CD14-positive monocyte (primary cell): ENCODE data around the gene PHLPP1. TPM values are rescaled to one million over a fixed set of nuclear protein-coding genes. Genes with fewer than 3 reads are reported as not detected.

ENCODE experiments used
- DNase-seq, 3 donors: peaks; one replicate each; pipeline ENCODE4 v3.0.0-alpha.2; 2011 to 2022
- H2AFZ ChIP-seq: 2 replicates; pipeline ENCODE4 v1.6.0; 2012; ENCODE audit warnings: mild to moderate bottlenecking, low read depth, low read length, inconsistent platforms; ENCODE audit not compliant: insufficient read depth, poor library complexity, severe bottlenecking
- H3K27ac ChIP-seq, 2 donors: 1 replicate in 1 of 2; 2 replicates in 1 of 2; pipeline ENCODE4 v1.5.1; 2012 to 2013; ENCODE audit warnings: low read length in 2 of 2, control low read depth in 1 of 2, inconsistent platforms in 1 of 2, low read depth in 1 of 2, mild to moderate bottlenecking in 1 of 2
- H3K27me3 ChIP-seq, 2 donors: one replicate each; pipeline versions ENCODE4 v1.6.0 to v1.6.1; 2011 to 2013; ENCODE audit warnings: low read length in 2 of 2; ENCODE audit not compliant: control insufficient read depth in 2 of 2, insufficient read depth in 2 of 2
- H3K36me3 ChIP-seq, 2 donors: replicated peaks in 1 of 2; 1 replicate in 1 of 2; 2 replicates in 1 of 2; pipeline versions ENCODE4 v1.5.1 to v1.6.1; 2012 to 2013; ENCODE audit warnings: low read length in 2 of 2, control low read depth in 1 of 2, inconsistent platforms in 1 of 2, mild to moderate bottlenecking in 1 of 2; ENCODE audit not compliant: insufficient read depth in 2 of 2, control insufficient read depth in 1 of 2
- H3K4me1 ChIP-seq, 2 donors: 1 replicate in 1 of 2; 2 replicates in 1 of 2; pipeline versions ENCODE4 v1.5.1 to v1.6.1; 2012 to 2013; ENCODE audit warnings: low read length in 2 of 2, control low read depth in 1 of 2, inconsistent platforms in 1 of 2, mild to moderate bottlenecking in 1 of 2, moderate library complexity in 1 of 2; ENCODE audit not compliant: insufficient read depth in 2 of 2, control insufficient read depth in 1 of 2
- H3K4me2 ChIP-seq: replicated peaks from 2 replicates; pipeline ENCODE3; 2012; ENCODE audit warnings: low read length, moderate library complexity, mild to moderate bottlenecking; ENCODE audit not compliant: poor library complexity, severe bottlenecking; ENCODE audit errors: extremely low read depth
- H3K4me3 ChIP-seq, 3 experiments: fragments of 200-600 bp in 1 of 3; sonication (generic) in 1 of 3; replicated peaks in 1 of 3; 1 replicate in 2 of 3; 2 replicates in 1 of 3; pipeline ENCODE4 v1.5.1; 2011 to 2013; ENCODE audit warnings: low read length in 3 of 3, mild to moderate bottlenecking in 3 of 3, control low read depth in 2 of 3, low read depth in 2 of 3, inconsistent platforms in 1 of 3, moderate library complexity in 1 of 3
- H3K79me2 ChIP-seq: 2 replicates; pipeline ENCODE4 v1.6.0; 2012; ENCODE audit warnings: mild to moderate bottlenecking, control low read depth, inconsistent platforms, low read length, moderate library complexity; ENCODE audit not compliant: insufficient read depth
- H3K9ac ChIP-seq: 2 replicates; pipeline ENCODE4 v1.6.0; 2017; ENCODE audit warnings: low read length, mild to moderate bottlenecking; ENCODE audit not compliant: insufficient read depth, poor library complexity, severe bottlenecking
- H3K9me3 ChIP-seq, 2 donors: replicated peaks in 1 of 2; 1 replicate in 1 of 2; 2 replicates in 1 of 2; pipeline versions ENCODE4 v1.5.1 to v1.6.1; 2012 to 2013; ENCODE audit warnings: low read length in 2 of 2, control low read depth in 1 of 2; ENCODE audit not compliant: control insufficient read depth in 1 of 2, insufficient read depth in 1 of 2
- H4K20me1 ChIP-seq: 2 replicates; pipeline ENCODE4 v1.6.0; 2012; ENCODE audit warnings: mild to moderate bottlenecking, low read length, control low read depth, moderate library complexity; ENCODE audit not compliant: insufficient read depth
- H3K27ac Mint-ChIP-seq, 7 donors: one replicate each; pipeline ENCODE4 v1.8.0; 2020; ENCODE audit warnings: mild to moderate bottlenecking in 7 of 7, mixed read lengths in 7 of 7, moderate library complexity in 6 of 7, inconsistent platforms in 2 of 7
- H3K27me3 Mint-ChIP-seq, 3 donors: one replicate each; pipeline ENCODE4 v1.8.0; 2021 to 2022; ENCODE audit warnings: low read depth in 3 of 3, mild to moderate bottlenecking in 3 of 3, mixed read lengths in 3 of 3, moderate library complexity in 3 of 3, inconsistent platforms in 1 of 3
- H3K36me3 Mint-ChIP-seq, 2 donors: one replicate each; pipeline ENCODE4 v1.8.0; 2020; ENCODE audit warnings: mixed read lengths in 2 of 2, inconsistent platforms in 1 of 2, mild to moderate bottlenecking in 1 of 2
- H3K4me1 Mint-ChIP-seq: one replicate; pipeline ENCODE4 v1.8.0; 2020; ENCODE audit warnings: mild to moderate bottlenecking, mixed read lengths
- H3K4me3 Mint-ChIP-seq, 2 donors: one replicate each; pipeline ENCODE4 v1.8.0; 2020; ENCODE audit warnings: mild to moderate bottlenecking in 2 of 2, mixed read lengths in 2 of 2, moderate library complexity in 1 of 2
- H3K9me3 Mint-ChIP-seq, 7 donors: one replicate each; pipeline ENCODE4 v1.8.0; 2020 to 2022; ENCODE audit warnings: mixed read lengths in 7 of 7, mild to moderate bottlenecking in 6 of 7, moderate library complexity in 6 of 7, inconsistent platforms in 2 of 7
- WGBS: methylation state at CpG from one replicate; pipeline ENCODE4 v1.1.5; 2013; ENCODE audit warnings: missing lambda C conversion rate; ENCODE audit not compliant: insufficient coverage; 5-methylcytosine and 5-hydroxymethylcytosine counted together
- intact Hi-C, 2 donors: fragments of 100-400 bp; cut with micrococcal nuclease; formaldehyde crosslinking; loops; one replicate each; pipeline versions ENCODE4 v1.15.0 to v1.15.1; 2023
- polyA plus RNA-seq, 3 donors: library from polyadenylated mRNA; depleted of rRNA in 1 of 3; unstranded in 2 of 3; stranded (reverse) in 1 of 3; fragments of 300-500 nt in 2 of 3; fragments of >200 nt in 1 of 3; fragmentation: Illumina TruSeq in 2 of 3; gene quantifications; 1 replicate in 2 of 3; 2 replicates in 1 of 3; pipeline ENCODE4 v1.2.3, GENCODE V29; 2012 to 2021
- TF ChIP-seq, protein P1 (sequence below): fragments of 200-600 bp; IDR thresholded peaks from one replicate; pipeline ENCODE4 v1.8.0; 2022; ENCODE audit warnings: antibody characterized with exemption, mild to moderate bottlenecking

PHLPP1 gene
- polyA plus RNA-seq, 3 donors = 0.04 to 2.0 (median 0.55) TPM

DNA sequence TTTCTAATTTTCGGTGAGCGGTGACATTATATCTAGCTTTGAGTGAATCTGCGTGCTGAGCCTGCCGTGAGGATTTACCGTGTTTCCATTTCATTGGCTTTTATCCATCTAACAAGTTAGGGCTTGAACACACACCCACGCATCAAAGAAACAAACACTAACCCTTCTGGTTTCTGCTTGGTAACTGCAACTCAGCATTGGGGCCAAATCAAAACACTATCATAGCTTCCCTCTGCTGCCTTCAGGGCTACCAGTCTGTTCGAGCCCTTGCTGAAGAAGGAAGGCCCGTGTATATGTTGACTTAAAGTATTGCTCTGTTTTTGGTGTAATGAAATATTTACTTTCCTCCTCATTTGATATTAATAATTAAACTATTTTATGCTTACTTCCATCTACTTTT, 227.2 kb downstream of the PHLPP1 start:
- H3K4me2 ChIP-seq = no peak overlapping the region
- H3K4me1 Mint-ChIP-seq = peaks cover 36% of the 10 kb centered on the region
- no peak overlapping the region for H3K9ac ChIP-seq
- no peak overlapping the region for H3K27ac ChIP-seq
- H3K27me3 Mint-ChIP-seq = peaks cover 0 to 3% (median 0%) of the 10 kb centered on the region in 3 donors
- peaks cover 33 to 35% of the 10 kb centered on the region in 2 donors for H3K4me1 ChIP-seq
- H3K9me3 ChIP-seq = no peaks in the 10 kb centered on the region
- H3K36me3 ChIP-seq = peaks cover 0 to 14% of the 10 kb centered on the region in 2 donors
- DNase-seq = no peak
- H3K27ac Mint-ChIP-seq = no peak overlapping the region
- no peaks in the 10 kb centered on the region for H3K9me3 Mint-ChIP-seq
- TF ChIP-seq, protein P1, sequence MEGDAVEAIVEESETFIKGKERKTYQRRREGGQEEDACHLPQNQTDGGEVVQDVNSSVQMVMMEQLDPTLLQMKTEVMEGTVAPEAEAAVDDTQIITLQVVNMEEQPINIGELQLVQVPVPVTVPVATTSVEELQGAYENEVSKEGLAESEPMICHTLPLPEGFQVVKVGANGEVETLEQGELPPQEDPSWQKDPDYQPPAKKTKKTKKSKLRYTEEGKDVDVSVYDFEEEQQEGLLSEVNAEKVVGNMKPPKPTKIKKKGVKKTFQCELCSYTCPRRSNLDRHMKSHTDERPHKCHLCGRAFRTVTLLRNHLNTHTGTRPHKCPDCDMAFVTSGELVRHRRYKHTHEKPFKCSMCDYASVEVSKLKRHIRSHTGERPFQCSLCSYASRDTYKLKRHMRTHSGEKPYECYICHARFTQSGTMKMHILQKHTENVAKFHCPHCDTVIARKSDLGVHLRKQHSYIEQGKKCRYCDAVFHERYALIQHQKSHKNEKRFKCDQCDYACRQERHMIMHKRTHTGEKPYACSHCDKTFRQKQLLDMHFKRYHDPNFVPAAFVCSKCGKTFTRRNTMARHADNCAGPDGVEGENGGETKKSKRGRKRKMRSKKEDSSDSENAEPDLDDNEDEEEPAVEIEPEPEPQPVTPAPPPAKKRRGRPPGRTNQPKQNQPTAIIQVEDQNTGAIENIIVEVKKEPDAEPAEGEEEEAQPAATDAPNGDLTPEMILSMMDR = no peak
- no peaks in the 10 kb centered on the region for H3K27me3 ChIP-seq
- 95% methylated on average over 3 of the region's 8 CpGs for WGBS
- H3K36me3 Mint-ChIP-seq = peaks cover 10 to 15% of the 10 kb centered on the region in 2 donors
- H4K20me1 ChIP-seq = no peaks in the 10 kb centered on the region
- intact Hi-C loops = loop anchor here in 1 of 2 donors (10.0 kb wide), 1 partner anchor 58 kb away; no protein-coding TSS in a partner anchor
- no peaks in the 10 kb centered on the region for H3K79me2 ChIP-seq
- H3K4me3 ChIP-seq = no peak overlapping the region
- no peak overlapping the region for H2AFZ ChIP-seq
- no peak overlapping the region for H3K4me3 Mint-ChIP-seq

DNA sequence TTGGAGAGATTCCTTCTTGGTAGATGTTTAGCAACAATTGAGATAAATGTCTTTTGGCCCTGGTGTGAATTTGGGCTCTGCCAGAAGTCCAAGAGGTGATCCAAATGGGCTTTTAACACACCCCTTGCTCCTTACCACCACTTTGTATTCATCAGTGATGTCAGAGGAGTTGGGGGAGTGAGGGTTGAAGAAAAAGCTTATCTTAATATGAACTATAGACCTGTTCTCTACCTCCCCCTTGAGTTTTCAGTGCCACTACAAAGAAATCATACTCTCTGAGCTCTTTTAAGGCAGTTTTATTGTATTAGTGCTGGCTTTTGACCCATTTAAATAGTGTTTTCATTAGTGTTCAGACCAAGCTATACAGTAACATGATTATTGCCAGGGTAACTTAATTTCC, 229.1 kb downstream of the PHLPP1 start:
- Histone ChIP-seq H3K36me3 (peaks cover 0 to 14% of the 10 kb centered on the region in 2 donors), H3K4me1 (peaks cover 16% of the 10 kb centered on the region in 2 donors), H3K4me3 (no peak overlapping the region), H3K4me2 (no peak overlapping the region), H3K9me3 (no peaks in the 10 kb centered on the region), H3K27ac (no peak overlapping the region), H3K27me3 (no peaks in the 10 kb centered on the region), H3K79me2 (no peaks in the 10 kb centered on the region), H2AFZ (no peak overlapping the region), H3K9ac (no peak overlapping the region), H4K20me1 (no peaks in the 10 kb centered on the region)
- DNase-seq = no peak
- Mint-ChIP-seq H3K36me3 (peaks cover 10 to 15% of the 10 kb centered on the region in 2 donors), H3K27me3 (peaks cover 0 to 2% (median 0%) of the 10 kb centered on the region in 3 donors), H3K4me3 (no peak overlapping the region), H3K4me1 (peaks cover 18% of the 10 kb centered on the region), H3K9me3 (no peaks in the 10 kb centered on the region), H3K27ac (no peak overlapping the region)
- TF ChIP-seq, protein P1 = no peak
- intact Hi-C loops = loop anchor here in 1 of 2 donors (10.0 kb wide), 1 partner anchor 60 kb away; no protein-coding TSS in a partner anchor
